B cell (primary cell): ENCODE data around the gene FANCC. TPM values are rescaled to one million over a fixed set of nuclear protein-coding genes. Genes with fewer than 3 reads are reported as not detected.

Experiments used
- ATAC-seq: fragments of 200-7000 bp; cut with Tn5 transposase; one replicate; pipeline ENCODE4 v1.10.0; 2021; ENCODE audit warnings: low read depth, mild to moderate bottlenecking, moderate number of reproducible peaks, moderate library complexity
- CTCF ChIA-PET: fragments of 350-600 bp; sonication (Branson Sonifier 250); formaldehyde crosslinking; loops from one replicate; lab custom pipeline; 2021; ENCODE audit warnings: antibody characterized with exemption, inconsistent platforms; lab: Charles Lee
- POLR2A ChIA-PET: fragments of 350-600 bp; sonication (Branson Sonifier 250); formaldehyde crosslinking; loops from one replicate; lab custom pipeline; 2021; ENCODE audit warnings: antibody characterized with exemption; lab: Charles Lee
- DNase-seq: peaks from one replicate; pipeline ENCODE4 v3.0.0; 2013
- H2AFZ ChIP-seq: 2 replicates; pipeline ENCODE4 v1.6.1; 2012; ENCODE audit warnings: mild to moderate bottlenecking, low read depth, low read length; ENCODE audit not compliant: insufficient read depth, poor library complexity, severe bottlenecking
- H3K27ac ChIP-seq, 2 donors: 1 replicate in 1 of 2; 2 replicates in 1 of 2; pipeline ENCODE4 v1.5.1; 2012 to 2013; ENCODE audit warnings: low read length in 2 of 2, mild to moderate bottlenecking in 2 of 2, moderate library complexity in 1 of 2
- H3K27me3 ChIP-seq, 4 experiments: fragments of 200-600 bp in 1 of 4; sonication (generic) in 1 of 4; replicated peaks in 1 of 4; 1 replicate in 2 of 4; 2 replicates in 2 of 4; pipeline versions ENCODE4 v1.6.1 to v1.7.0; 2013 to 2016; ENCODE audit warnings: low read length in 3 of 4, mild to moderate bottlenecking in 2 of 4, mixed read lengths in 1 of 4, moderate library complexity in 1 of 4; ENCODE audit not compliant: insufficient read depth in 4 of 4, control insufficient read depth in 3 of 4; ENCODE audit errors: control extremely low read depth in 1 of 4
- H3K36me3 ChIP-seq, 2 experiments: replicated peaks in 1 of 2; 1 replicate in 1 of 2; 2 replicates in 1 of 2; pipeline versions ENCODE4 v1.6.1 to v1.7.1; 2013; ENCODE audit warnings: low read length in 1 of 2; ENCODE audit not compliant: insufficient read depth in 2 of 2, control insufficient read depth in 1 of 2; ENCODE audit errors: control extremely low read depth in 1 of 2, extremely low read depth in 1 of 2
- H3K4me1 ChIP-seq, 2 donors: fragments of 200-600 bp in 1 of 2; sonication (generic) in 1 of 2; 1 replicate in 1 of 2; 2 replicates in 1 of 2; pipeline versions ENCODE4 v1.5.1 to v1.6.1; 2013 to 2017; ENCODE audit warnings: low read length in 2 of 2; ENCODE audit not compliant: control insufficient read depth in 2 of 2, insufficient read depth in 2 of 2
- H3K4me2 ChIP-seq: replicated peaks from 2 replicates; pipeline ENCODE3; 2012; ENCODE audit warnings: mild to moderate bottlenecking, low read depth, low read length; ENCODE audit not compliant: poor library complexity, severe bottlenecking
- H3K4me3 ChIP-seq, 5 experiments: fragments of 200-600 bp in 1 of 5; sonication (generic) in 1 of 5; 1 replicate in 3 of 5; 2 replicates in 2 of 5; pipeline versions ENCODE4 v1.5.1 to v1.7.0; 2011 to 2016; ENCODE audit warnings: low read length in 4 of 5, mild to moderate bottlenecking in 4 of 5, low read depth in 2 of 5, control low read depth in 1 of 5, moderate library complexity in 1 of 5; ENCODE audit not compliant: insufficient read depth in 1 of 5; ENCODE audit errors: control extremely low read depth in 1 of 5, extremely low read depth in 1 of 5
- H3K79me2 ChIP-seq: fragments of 200-600 bp; sonication (generic); one replicate; pipeline ENCODE4 v1.6.0; 2016; ENCODE audit warnings: low read length; ENCODE audit not compliant: control insufficient read depth, insufficient read depth
- H3K9ac ChIP-seq: fragments of 200-600 bp; sonication (generic); 2 replicates; pipeline ENCODE4 v1.6.1; 2017; ENCODE audit warnings: mild to moderate bottlenecking, low read length, moderate library complexity
- H3K9me3 ChIP-seq, 3 donors: one replicate each; pipeline versions ENCODE4 v1.6.1 to v1.7.1; 2013; ENCODE audit warnings: low read length in 2 of 3; ENCODE audit not compliant: control insufficient read depth in 2 of 3, insufficient read depth in 1 of 3; ENCODE audit errors: control extremely low read depth in 1 of 3
- H4K20me1 ChIP-seq: 2 replicates; pipeline ENCODE4 v1.6.0; 2012; ENCODE audit warnings: mild to moderate bottlenecking, low read length; ENCODE audit not compliant: insufficient read depth, control insufficient read depth, poor library complexity, severe bottlenecking
- H3K27ac Mint-ChIP-seq: one replicate; pipeline ENCODE4 v1.8.0; 2021; ENCODE audit warnings: mixed read lengths
- H3K27me3 Mint-ChIP-seq: one replicate; pipeline ENCODE4 v1.8.0; 2021; ENCODE audit warnings: mixed read lengths
- H3K4me1 Mint-ChIP-seq: one replicate; pipeline ENCODE4 v1.8.0; 2021; ENCODE audit warnings: mixed read lengths
- H3K4me3 Mint-ChIP-seq: one replicate; pipeline ENCODE4 v1.8.0; 2021; ENCODE audit warnings: mixed read lengths
- H3K9me3 Mint-ChIP-seq: one replicate; pipeline ENCODE4 v1.8.0; 2022; ENCODE audit warnings: mixed read lengths; ENCODE audit not compliant: insufficient read depth
- EZH2 ChIP-seq: IDR thresholded peaks from 2 replicates; pipeline ENCODE4 v1.6.1; 2012; ENCODE audit warnings: borderline replicate concordance, low read depth, mild to moderate bottlenecking, moderate library complexity, low read length; ENCODE audit not compliant: insufficient read depth, poor library complexity, severe bottlenecking
- WGBS: methylation state at CpG from one replicate; pipeline ENCODE4 v1.1.5; 2013; ENCODE audit warnings: missing lambda C conversion rate; ENCODE audit not compliant: insufficient coverage; 5-methylcytosine and 5-hydroxymethylcytosine counted together
- intact Hi-C: fragments of 100-400 bp; cut with micrococcal nuclease; formaldehyde crosslinking; loops from one replicate; pipeline ENCODE4 v1.10.0; 2022
- polyA plus RNA-seq: library from polyadenylated mRNA; depleted of rRNA; stranded (reverse); fragments of >200 nt; gene quantifications from 2 replicates; pipeline ENCODE4 v1.2.3, GENCODE V29; 2012
- total RNA-seq, 2 donors: library from RNA; stranded (reverse); fragments of 120-200 nt in 1 of 2; gene quantifications; 1 replicate in 1 of 2; 2 replicates in 1 of 2; pipeline versions ENCODE4 v1.2.3 to v1.2.4, GENCODE V29; 2013 to 2022
- TF ChIP-seq, protein P1 (sequence below): fragments of 200-600 bp; IDR thresholded peaks from one replicate; pipeline ENCODE4 v1.8.0; 2022; ENCODE audit warnings: antibody characterized with exemption, mild to moderate bottlenecking

The FANCC gene
- total and polyA plus RNA-seq, 2 donors (not counting 1 experiment from before 2014, with no cell fraction given): 1.8 to 11.1 TPM

DNA sequence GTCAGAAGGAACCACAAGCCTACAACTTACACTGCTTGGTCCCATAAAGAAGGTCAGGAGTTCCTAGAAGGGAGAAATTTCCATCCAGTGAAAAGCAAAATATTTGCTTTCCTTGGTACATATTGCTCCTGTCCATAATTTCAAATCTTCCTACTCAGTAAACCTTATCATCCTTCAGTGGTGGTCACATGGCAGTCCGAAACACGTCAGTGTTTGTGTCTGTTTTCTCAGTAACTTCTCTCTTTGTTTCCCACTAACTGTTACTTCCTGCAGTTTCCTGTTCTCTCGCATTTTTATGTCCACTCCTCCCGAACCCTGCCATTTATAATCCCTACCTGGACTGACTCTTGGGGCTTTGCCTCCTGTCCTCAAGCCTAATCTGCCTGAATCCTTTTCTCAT lies 129.1 kb downstream of the FANCC start:
- no peak overlapping the region for H3K4me3 Mint-ChIP-seq
- CTCF ChIA-PET: no interaction called here
- H3K4me1 Mint-ChIP-seq: peaks cover 14% of the 10 kb centered on the region
- Histone ChIP-seq H3K27me3 (no peaks in the 10 kb centered on the region), H4K20me1 (no peaks in the 10 kb centered on the region), H3K79me2 (no peaks in the 10 kb centered on the region), H3K4me3 (no peak overlapping the region), H3K27ac (no peak overlapping the region), H3K4me1 (no peaks in the 10 kb centered on the region), H2AFZ (no peak overlapping the region), H3K4me2 (no peak overlapping the region), H3K36me3 (no peaks in the 10 kb centered on the region), H3K9ac (no peak overlapping the region), H3K9me3 (no peaks in the 10 kb centered on the region)
- DNase-seq (no peak), ATAC-seq (no peak)
- no peak overlapping the region for H3K27ac Mint-ChIP-seq
- intact Hi-C loops: no loop called here
- no peaks in the 10 kb centered on the region for H3K27me3 Mint-ChIP-seq
- no peaks in the 10 kb centered on the region for H3K9me3 Mint-ChIP-seq
- 47% methylated on average over 4 of the region's 4 CpGs for WGBS
- POLR2A ChIA-PET: no interaction called here
- TF ChIP-seq EZH2: no peak
- TF ChIP-seq, protein P1, sequence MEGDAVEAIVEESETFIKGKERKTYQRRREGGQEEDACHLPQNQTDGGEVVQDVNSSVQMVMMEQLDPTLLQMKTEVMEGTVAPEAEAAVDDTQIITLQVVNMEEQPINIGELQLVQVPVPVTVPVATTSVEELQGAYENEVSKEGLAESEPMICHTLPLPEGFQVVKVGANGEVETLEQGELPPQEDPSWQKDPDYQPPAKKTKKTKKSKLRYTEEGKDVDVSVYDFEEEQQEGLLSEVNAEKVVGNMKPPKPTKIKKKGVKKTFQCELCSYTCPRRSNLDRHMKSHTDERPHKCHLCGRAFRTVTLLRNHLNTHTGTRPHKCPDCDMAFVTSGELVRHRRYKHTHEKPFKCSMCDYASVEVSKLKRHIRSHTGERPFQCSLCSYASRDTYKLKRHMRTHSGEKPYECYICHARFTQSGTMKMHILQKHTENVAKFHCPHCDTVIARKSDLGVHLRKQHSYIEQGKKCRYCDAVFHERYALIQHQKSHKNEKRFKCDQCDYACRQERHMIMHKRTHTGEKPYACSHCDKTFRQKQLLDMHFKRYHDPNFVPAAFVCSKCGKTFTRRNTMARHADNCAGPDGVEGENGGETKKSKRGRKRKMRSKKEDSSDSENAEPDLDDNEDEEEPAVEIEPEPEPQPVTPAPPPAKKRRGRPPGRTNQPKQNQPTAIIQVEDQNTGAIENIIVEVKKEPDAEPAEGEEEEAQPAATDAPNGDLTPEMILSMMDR: no peak

DNA sequence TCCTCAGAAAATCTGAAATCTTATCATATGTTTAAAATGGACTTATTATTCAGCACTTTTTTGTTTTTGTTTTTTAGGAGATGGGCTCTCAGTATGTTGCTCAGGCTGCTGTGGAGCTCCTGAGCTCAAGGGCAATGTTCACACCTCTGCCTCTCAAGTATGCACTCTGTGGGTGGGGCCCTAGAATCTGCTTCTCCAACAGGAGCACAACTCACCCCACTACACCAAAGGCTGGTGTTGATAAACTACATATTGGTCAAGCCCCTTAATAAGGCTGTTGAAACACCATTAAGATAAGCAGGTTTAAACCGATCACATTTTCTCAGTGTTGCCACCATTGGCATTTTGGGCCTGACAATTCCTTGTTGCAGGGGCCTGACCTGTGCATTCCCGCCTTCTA lies 131.6 kb downstream of the FANCC start:
- DNase-seq (no peak), ATAC-seq (no peak)
- Mint-ChIP-seq H3K4me1 (peaks cover 14% of the 10 kb centered on the region), H3K9me3 (no peaks in the 10 kb centered on the region), H3K4me3 (no peak overlapping the region), H3K27ac (no peak overlapping the region), H3K27me3 (no peaks in the 10 kb centered on the region)
- H3K36me3 ChIP-seq: no peaks in the 10 kb centered on the region
- ChIA-PET CTCF (no interaction called here), POLR2A (no interaction called here)
- no peaks in the 10 kb centered on the region for H3K79me2 ChIP-seq
- no peaks in the 10 kb centered on the region for H4K20me1 ChIP-seq
- no peak overlapping the region for H3K4me2 ChIP-seq
- H3K27me3 ChIP-seq: no peaks in the 10 kb centered on the region
- 100% methylated on average over 2 of the region's 2 CpGs for WGBS
- H3K27ac ChIP-seq: no peak overlapping the region
- no peak overlapping the region for H3K9ac ChIP-seq
- intact Hi-C loops: no loop called here
- no peak for TF ChIP-seq EZH2
- TF ChIP-seq, protein P1: no peak
- H3K4me3 ChIP-seq: no peak overlapping the region
- no peak overlapping the region for H2AFZ ChIP-seq
- H3K9me3 ChIP-seq: no peaks in the 10 kb centered on the region
- H3K4me1 ChIP-seq: no peaks in the 10 kb centered on the region
